Colonic mucosa (tissue), 4 donors: Measurements from ENCODE around the gene PIGU. TPM values are rescaled to one million over a fixed set of nuclear protein-coding genes. Genes with fewer than 3 reads are reported as not detected.
"Not testable (repeated sequence)": the region's sequence is repeated elsewhere in the genome, so short reads cannot be mapped to it uniquely, and the experiment has no call there.

Experiments
- DNase-seq: peaks from one replicate; pipeline ENCODE4 v3.0.0-alpha.2; 2020
- H3K27ac ChIP-seq: fragments of 200-600 bp; one replicate; pipeline ENCODE4 v1.8.0; 2021
- H3K27me3 ChIP-seq: fragments of 200-600 bp; one replicate; pipeline ENCODE4 v1.8.0; 2021
- H3K36me3 ChIP-seq: fragments of 200-600 bp; one replicate; pipeline ENCODE4 v1.8.0; 2021
- H3K4me1 ChIP-seq: fragments of 200-600 bp; one replicate; pipeline ENCODE4 v1.8.0; 2021; ENCODE audit warnings: mild to moderate bottlenecking
- H3K4me3 ChIP-seq: fragments of 200-600 bp; one replicate; pipeline ENCODE4 v1.8.0; 2021
- H3K9ac ChIP-seq, 2 donors: one replicate each; pipeline ENCODE4 v1.7.0; 2013; ENCODE audit warnings: control low read depth in 2 of 2, low read depth in 2 of 2, low read length in 2 of 2
- H3K9me3 ChIP-seq: fragments of 200-600 bp; one replicate; pipeline ENCODE4 v1.8.0; 2021
- intact Hi-C: fragments of 100-400 bp; cut with DNase I; formaldehyde crosslinking; loops from one replicate; pipeline ENCODE4 v1.14.1; 2022
- total RNA-seq, 2 donors: library from RNA; stranded (reverse); fragmentation: NEBNext Ultra II Directional in 1 of 2; extraction: Animal tissue kit (Norgen Biotek cat#: 25700) in 1 of 2; gene quantifications; one replicate each; pipeline ENCODE4 v1.2.1, GENCODE V29; 2021
- TF ChIP-seq, protein P1 (sequence below): fragments of 200-600 bp; IDR thresholded peaks from one replicate; pipeline ENCODE4 v1.8.0; 2022; ENCODE audit warnings: antibody characterized with exemption, mild to moderate bottlenecking
- donor health status: healthy.
- donor health status: DM: no; HTN: no; CAD: no.
- donor health status: DM: no; HTN: no; CAD: no.

The PIGU gene
- total RNA-seq, 2 donors from 2014 or later, result 22.3 to 32.6 TPM

DNA sequence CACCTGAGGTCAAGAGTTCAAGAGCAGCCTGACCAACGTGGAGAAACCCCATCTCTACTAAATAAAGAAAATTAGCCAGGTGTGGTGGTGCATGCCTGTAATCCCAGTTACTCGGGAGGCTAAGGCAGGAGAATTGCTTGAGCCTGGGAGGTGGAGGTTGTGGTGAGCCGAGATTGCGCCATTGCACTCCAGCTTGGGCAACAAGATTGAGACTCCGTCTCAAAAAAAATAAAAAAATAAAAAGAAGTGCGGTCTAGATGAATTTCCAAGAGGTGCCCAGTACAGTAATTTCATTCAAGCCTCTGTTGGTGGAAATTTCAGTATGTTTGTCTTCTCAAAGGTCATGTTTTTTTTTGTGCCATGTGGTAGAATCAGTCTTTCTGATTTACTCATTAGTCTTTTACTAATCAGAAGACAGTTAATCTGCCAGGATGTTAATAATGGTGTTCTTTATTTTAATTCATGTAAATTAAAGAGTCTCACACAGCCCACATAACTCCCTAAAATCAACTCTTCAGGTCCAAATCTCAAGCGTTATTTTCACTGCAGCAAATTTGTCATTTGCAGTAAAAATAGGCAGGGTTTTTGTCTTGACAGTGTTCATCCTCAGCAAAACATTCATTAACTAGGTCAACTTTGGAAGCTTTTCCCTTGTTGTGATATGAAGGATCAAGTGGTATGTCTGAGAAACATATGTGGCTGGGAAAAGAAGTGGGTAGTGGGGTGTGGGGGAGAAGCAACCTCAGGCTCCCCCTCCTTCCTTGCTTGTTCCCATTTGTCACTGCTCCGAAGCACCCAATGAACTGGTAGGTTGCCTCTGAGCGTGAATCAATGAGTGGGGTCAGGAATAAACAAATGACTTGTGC lies 40.6 kb upstream of the PIGU start:
- no peaks in the 10 kb centered on the region for H3K27me3 ChIP-seq
- no peaks in the 10 kb centered on the region for H3K36me3 ChIP-seq
- no peak overlapping the region for H3K9ac ChIP-seq
- H3K27ac ChIP-seq, result no peak overlapping the region
- H3K9me3 ChIP-seq, result no peaks in the 10 kb centered on the region
- no peaks in the 10 kb centered on the region for H3K4me1 ChIP-seq
- H3K4me3 ChIP-seq, result no peak overlapping the region
- intact Hi-C loops, result loop anchor here (10.0 kb wide), 1 partner anchor 47 kb away; no protein-coding TSS in a partner anchor
- TF ChIP-seq, protein P1, sequence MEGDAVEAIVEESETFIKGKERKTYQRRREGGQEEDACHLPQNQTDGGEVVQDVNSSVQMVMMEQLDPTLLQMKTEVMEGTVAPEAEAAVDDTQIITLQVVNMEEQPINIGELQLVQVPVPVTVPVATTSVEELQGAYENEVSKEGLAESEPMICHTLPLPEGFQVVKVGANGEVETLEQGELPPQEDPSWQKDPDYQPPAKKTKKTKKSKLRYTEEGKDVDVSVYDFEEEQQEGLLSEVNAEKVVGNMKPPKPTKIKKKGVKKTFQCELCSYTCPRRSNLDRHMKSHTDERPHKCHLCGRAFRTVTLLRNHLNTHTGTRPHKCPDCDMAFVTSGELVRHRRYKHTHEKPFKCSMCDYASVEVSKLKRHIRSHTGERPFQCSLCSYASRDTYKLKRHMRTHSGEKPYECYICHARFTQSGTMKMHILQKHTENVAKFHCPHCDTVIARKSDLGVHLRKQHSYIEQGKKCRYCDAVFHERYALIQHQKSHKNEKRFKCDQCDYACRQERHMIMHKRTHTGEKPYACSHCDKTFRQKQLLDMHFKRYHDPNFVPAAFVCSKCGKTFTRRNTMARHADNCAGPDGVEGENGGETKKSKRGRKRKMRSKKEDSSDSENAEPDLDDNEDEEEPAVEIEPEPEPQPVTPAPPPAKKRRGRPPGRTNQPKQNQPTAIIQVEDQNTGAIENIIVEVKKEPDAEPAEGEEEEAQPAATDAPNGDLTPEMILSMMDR, result no peak
- no peak for DNase-seq

GRCh38 chr20:34716921-34717229 lies 40.0 kb upstream of the PIGU start:
- no peaks in the 10 kb centered on the region for H3K36me3 ChIP-seq

GRCh38 chr20:34715384-34715783 lies 38.5 kb upstream of the PIGU start:
- intact Hi-C loops, result loop anchor here (10.0 kb wide), 1 partner anchor 49 kb away; no protein-coding TSS in a partner anchor
- Histone ChIP-seq H3K36me3 (no peaks in the 10 kb centered on the region), H3K4me3 (no peak overlapping the region), H3K9me3 (no peaks in the 10 kb centered on the region), H3K9ac (no peak overlapping the region), H3K27me3 (no peaks in the 10 kb centered on the region), H3K4me1 (no peaks in the 10 kb centered on the region), H3K27ac (no peak overlapping the region)
- TF ChIP-seq, protein P1, result no peak
- DNase-seq, result no peak

More at GRCh38 chr20:34716921-34717229, 40.0 kb upstream of the PIGU start:
- Histone ChIP-seq H3K4me3 (no peak overlapping the region), H3K9ac (no peak overlapping the region), H3K27ac (no peak overlapping the region), H3K9me3 (no peaks in the 10 kb centered on the region), H3K4me1 (no peaks in the 10 kb centered on the region), H3K27me3 (no peaks in the 10 kb centered on the region)
- TF ChIP-seq, protein P1, result no peak
- DNase-seq, result no peak
- intact Hi-C loops, result loop anchor here (10.0 kb wide), 1 partner anchor 48 kb away; no protein-coding TSS in a partner anchor

GRCh38 chr20:34713944-34714515 lies 37.1 kb upstream of the PIGU start:
- H3K9me3 ChIP-seq, H3K9ac ChIP-seq, H3K27me3 ChIP-seq, H3K36me3 ChIP-seq, H3K4me1 ChIP-seq, H3K4me3 ChIP-seq, H3K27ac ChIP-seq, DNase-seq: not testable (repeated sequence)
- intact Hi-C loops, result loop anchor here (10.0 kb wide), 1 partner anchor 51 kb away; no protein-coding TSS in a partner anchor

DNA sequence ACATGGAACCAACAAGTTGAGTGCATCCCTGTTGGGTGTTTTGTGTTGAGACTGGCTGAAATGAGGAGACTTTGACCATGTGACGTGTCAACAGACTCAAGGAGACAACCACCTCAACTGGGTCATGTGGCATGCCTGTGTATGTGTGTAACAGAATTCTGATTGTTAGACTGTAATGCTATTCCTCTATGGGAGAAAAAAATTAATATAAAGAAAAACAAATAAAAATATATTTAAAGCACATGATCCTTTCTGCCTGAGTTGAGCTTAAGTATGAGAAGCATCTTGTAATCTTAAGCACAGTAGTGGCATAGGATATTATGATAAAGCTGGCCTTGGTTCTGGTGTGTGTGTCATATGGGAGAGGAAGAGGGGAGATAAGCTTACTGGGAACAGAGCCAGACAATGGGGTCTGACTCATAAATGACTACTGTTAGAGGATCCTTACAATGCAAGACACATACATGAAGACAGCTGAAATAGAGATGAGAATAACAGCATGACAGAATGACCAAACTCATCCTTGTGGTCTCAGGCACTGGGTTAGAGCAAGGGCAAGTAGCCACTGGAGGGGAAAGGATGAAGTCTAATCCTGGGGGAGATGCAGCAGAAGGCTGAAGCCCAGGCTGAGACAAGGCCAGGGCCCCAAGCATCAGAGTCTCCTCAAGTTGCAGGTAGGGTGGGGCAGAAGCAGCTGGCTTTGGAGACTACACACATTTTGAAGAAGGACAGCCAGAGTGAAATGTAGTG lies 36.5 kb upstream of the PIGU start:
- TF ChIP-seq, protein P1, result no peak
- H3K9ac ChIP-seq, result no peak overlapping the region
- intact Hi-C loops, result loop anchor here (10.0 kb wide), 1 partner anchor 51 kb away; no protein-coding TSS in a partner anchor
- H3K27ac ChIP-seq, result no peak overlapping the region
- no peaks in the 10 kb centered on the region for H3K27me3 ChIP-seq
- no peaks in the 10 kb centered on the region for H3K36me3 ChIP-seq
- H3K4me1 ChIP-seq, result peaks cover 3% of the 10 kb centered on the region
- no peak for DNase-seq
- H3K4me3 ChIP-seq, result no peak overlapping the region
- H3K9me3 ChIP-seq, result no peaks in the 10 kb centered on the region
